Umbilical cord (tissue), 2 donors: ENCODE data around the gene ARL5C. TPM values are rescaled to one million over a fixed set of nuclear protein-coding genes. Genes with fewer than 3 reads are reported as not detected.

Experiments
- DNase-seq: peaks from one replicate; pipeline ENCODE4 v3.0.0-alpha.2; 2015; ENCODE audit warnings: low spot score
- total RNA-seq: library from RNA; depleted of rRNA; stranded (reverse); fragments of >200 nt; gene quantifications from one replicate; pipeline ENCODE4 v1.2.3, GENCODE V29; 2014; ENCODE audit warnings: low replicate concordance; ENCODE audit not compliant: insufficient read depth

ARL5C gene
- total RNA-seq, 1 donor from 2014 or later = 2.6 TPM

GRCh38 chr17:39108461-39109375 lies 57.2 kb downstream of the ARL5C start:
- DNase-seq = no peak

DNA sequence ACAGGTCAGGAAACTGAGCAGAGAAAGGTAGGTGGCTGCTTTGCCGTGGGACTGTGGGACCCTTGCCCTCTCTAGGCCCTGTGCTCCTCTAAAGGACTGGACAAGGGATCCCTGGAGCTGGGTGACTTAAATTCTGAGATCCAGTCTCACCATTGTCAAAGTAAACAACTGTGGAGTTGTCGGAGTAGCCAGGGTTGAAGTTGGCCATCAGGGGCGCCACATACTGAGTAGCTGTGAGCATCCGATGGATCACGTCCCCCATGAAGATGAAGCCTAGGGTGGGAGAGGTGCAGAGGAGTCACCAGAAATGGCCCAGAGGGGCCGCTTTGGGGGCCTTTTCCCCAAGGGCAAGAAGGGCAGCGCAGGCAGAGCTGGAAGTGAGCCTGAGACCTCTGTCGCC lies 58.0 kb downstream of the ARL5C start:
- DNase-seq = no peak

DNA sequence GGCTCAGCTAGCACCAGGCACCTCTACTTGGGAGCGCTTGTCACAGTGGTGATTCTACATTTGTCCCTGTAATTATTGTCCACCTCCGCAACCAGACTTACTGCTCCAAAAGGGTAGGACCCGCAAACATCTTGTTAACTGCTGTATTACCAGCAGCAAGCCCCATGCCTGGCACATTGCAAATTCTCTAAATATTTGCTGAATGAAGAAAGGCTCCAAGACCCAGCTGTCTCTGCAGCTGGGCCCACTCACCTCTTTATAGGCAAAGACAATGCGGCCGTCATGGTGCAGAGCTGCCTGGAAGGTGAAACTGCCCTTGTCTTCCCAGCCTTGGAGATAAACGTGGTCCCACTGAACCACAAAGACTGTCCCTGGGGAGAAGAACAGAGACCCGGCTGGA lies 58.8 kb downstream of the ARL5C start:
- DNase-seq = no peak

Other genes with a start within 250 kb of the ARL5C start
- gene FBXO47, start 198.8 kb downstream of the ARL5C start, total RNA-seq = not detected
- 9.9 TPM for gene PLXDC1, start 14.5 kb downstream of the ARL5C start, total RNA-seq
- gene CACNB1, start 31.5 kb upstream of the ARL5C start, total RNA-seq = 4.8 TPM
- 1,371 TPM for gene RPL19, start 34.1 kb upstream of the ARL5C start, total RNA-seq
- 0.24 TPM for gene STAC2, start 59.8 kb upstream of the ARL5C start, total RNA-seq
- gene FBXL20, start 235.5 kb upstream of the ARL5C start, total RNA-seq = 29.9 TPM